Neutrophil (primary cell): Measurements from ENCODE around the gene APOL3.

Source experiments
- H3K27ac ChIP-seq: fragments of 200-600 bp; sonication (generic); 2 replicates; pipeline ENCODE4 v1.5.1; 2016; ENCODE audit warnings: mild to moderate bottlenecking, moderate library complexity
- H3K27me3 ChIP-seq: fragments of 200-600 bp; sonication (generic); 2 replicates; pipeline ENCODE4 v1.6.0; 2016; ENCODE audit warnings: mild to moderate bottlenecking
- H3K36me3 ChIP-seq: fragments of 200-600 bp; sonication (generic); 2 replicates; pipeline ENCODE4 v1.5.1; 2017
- H3K4me1 ChIP-seq, 2 experiments: fragments of 200-600 bp in 1 of 2; sonication (generic) in 1 of 2; 1 replicate in 1 of 2; 2 replicates in 1 of 2; pipeline versions ENCODE4 v1.5.1 to v1.6.1; 2013 to 2016; ENCODE audit warnings: low read depth in 1 of 2, low read length in 1 of 2, mild to moderate bottlenecking in 1 of 2, moderate library complexity in 1 of 2; ENCODE audit not compliant: control insufficient read depth in 1 of 2, insufficient read depth in 1 of 2
- H3K4me3 ChIP-seq, 2 experiments: fragments of 200-600 bp in 1 of 2; sonication (generic) in 1 of 2; 1 replicate in 1 of 2; 2 replicates in 1 of 2; pipeline ENCODE4 v1.5.1; 2013 to 2016; ENCODE audit warnings: low read depth in 1 of 2, low read length in 1 of 2, mild to moderate bottlenecking in 1 of 2, moderate library complexity in 1 of 2
- H3K9me3 ChIP-seq: fragments of 200-600 bp; sonication (generic); 2 replicates; pipeline ENCODE4 v1.5.1; 2016
- CTCF ChIP-seq: fragments of 200-600 bp; sonication (generic); IDR thresholded peaks from 2 replicates; pipeline ENCODE4 v1.5.1; 2016; ENCODE audit warnings: antibody characterized with exemption

Gene APOL3

GRCh38 chr22:36185828-36186624 lies 25.5 kb upstream of the APOL3 start:
- no peaks in the 10 kb centered on the region for H3K9me3 ChIP-seq
- H3K4me1 ChIP-seq: no peaks in the 10 kb centered on the region
- H3K27ac ChIP-seq: no peak overlapping the region
- no peaks in the 10 kb centered on the region for H3K27me3 ChIP-seq
- H3K36me3 ChIP-seq: no peaks in the 10 kb centered on the region
- no peak overlapping the region for H3K4me3 ChIP-seq
- no peak for TF ChIP-seq CTCF

DNA sequence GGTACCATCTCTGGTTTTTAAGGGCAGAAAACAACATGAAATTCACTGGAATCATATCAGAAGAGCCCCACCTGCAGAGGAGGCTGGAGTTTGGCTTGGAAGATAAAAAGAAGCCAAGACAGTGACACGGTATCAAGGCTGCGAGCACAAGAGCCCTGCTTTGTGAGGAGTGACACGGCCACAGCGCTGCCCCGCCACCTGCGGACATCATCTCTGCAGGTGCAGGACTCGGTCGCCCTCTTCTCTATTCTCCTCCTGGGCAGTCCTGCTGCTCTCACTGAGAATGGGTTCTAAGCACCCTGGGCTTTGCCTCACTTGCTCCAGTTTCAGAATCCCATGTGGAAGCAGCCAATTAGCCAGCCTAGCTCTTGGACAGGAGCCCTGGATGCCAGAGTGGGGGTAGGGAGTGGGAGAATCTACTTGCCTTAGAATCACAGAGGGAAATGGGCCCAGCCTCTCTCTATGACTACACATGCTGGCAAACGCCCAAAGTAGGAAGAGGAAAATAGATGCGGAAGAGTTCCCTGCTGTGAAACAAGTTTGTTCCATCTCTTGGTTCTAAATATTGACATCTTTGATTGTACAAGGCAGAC lies 24.0 kb upstream of the APOL3 start:
- Histone ChIP-seq H3K36me3 (no peaks in the 10 kb centered on the region), H3K9me3 (no peaks in the 10 kb centered on the region), H3K27me3 (no peaks in the 10 kb centered on the region), H3K27ac (no peak overlapping the region), H3K4me1 (no peaks in the 10 kb centered on the region), H3K4me3 (no peak overlapping the region)
- no peak for TF ChIP-seq CTCF

DNA sequence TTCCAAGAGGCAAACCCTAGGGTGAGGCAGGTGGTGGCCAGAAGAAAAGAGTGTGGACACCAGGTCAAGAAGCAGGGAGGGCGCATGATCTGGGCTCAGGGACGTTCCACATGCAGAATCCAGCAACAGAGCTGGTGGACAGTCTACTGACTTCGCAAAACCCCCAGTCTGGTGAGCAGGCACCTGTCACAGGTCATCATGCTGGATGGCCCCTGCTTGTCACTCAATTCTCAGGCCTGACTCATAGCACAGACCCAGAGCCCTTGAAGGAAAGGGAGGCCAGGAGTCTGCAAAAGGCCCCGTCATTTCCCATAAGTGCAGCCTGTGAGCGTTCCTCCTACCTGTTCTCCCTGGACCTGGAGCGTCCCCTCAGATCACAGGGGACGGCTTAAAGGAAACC lies 22.9 kb upstream of the APOL3 start:
- no peak overlapping the region for H3K27ac ChIP-seq
- no peaks in the 10 kb centered on the region for H3K9me3 ChIP-seq
- no peak overlapping the region for H3K4me3 ChIP-seq
- H3K4me1 ChIP-seq: no peaks in the 10 kb centered on the region
- H3K27me3 ChIP-seq: no peaks in the 10 kb centered on the region
- no peak for TF ChIP-seq CTCF
- no peaks in the 10 kb centered on the region for H3K36me3 ChIP-seq

GRCh38 chr22:36182857-36183256 lies 22.3 kb upstream of the APOL3 start:
- H3K9me3 ChIP-seq: no peaks in the 10 kb centered on the region
- H3K36me3 ChIP-seq: no peaks in the 10 kb centered on the region
- TF ChIP-seq CTCF: no peak
- H3K4me1 ChIP-seq: no peaks in the 10 kb centered on the region
- H3K4me3 ChIP-seq: no peak overlapping the region
- H3K27me3 ChIP-seq: no peaks in the 10 kb centered on the region
- H3K27ac ChIP-seq: no peak overlapping the region

- Histone ChIP-seq H3K4me1 (no peaks in the 10 kb centered on the region), H3K36me3 (no peaks in the 10 kb centered on the region), H3K4me3 (no peak overlapping the region), H3K27me3 (no peaks in the 10 kb centered on the region), H3K9me3 (no peaks in the 10 kb centered on the region), H3K27ac (no peak overlapping the region)
- TF ChIP-seq CTCF: no peak
These were observed 21.5 kb upstream of the APOL3 start for GRCh38 chr22:36182056-36182455.
